ENCODE results near the gene RHOV.

RHOV gene, protein sequence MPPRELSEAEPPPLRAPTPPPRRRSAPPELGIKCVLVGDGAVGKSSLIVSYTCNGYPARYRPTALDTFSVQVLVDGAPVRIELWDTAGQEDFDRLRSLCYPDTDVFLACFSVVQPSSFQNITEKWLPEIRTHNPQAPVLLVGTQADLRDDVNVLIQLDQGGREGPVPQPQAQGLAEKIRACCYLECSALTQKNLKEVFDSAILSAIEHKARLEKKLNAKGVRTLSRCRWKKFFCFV

DNA sequence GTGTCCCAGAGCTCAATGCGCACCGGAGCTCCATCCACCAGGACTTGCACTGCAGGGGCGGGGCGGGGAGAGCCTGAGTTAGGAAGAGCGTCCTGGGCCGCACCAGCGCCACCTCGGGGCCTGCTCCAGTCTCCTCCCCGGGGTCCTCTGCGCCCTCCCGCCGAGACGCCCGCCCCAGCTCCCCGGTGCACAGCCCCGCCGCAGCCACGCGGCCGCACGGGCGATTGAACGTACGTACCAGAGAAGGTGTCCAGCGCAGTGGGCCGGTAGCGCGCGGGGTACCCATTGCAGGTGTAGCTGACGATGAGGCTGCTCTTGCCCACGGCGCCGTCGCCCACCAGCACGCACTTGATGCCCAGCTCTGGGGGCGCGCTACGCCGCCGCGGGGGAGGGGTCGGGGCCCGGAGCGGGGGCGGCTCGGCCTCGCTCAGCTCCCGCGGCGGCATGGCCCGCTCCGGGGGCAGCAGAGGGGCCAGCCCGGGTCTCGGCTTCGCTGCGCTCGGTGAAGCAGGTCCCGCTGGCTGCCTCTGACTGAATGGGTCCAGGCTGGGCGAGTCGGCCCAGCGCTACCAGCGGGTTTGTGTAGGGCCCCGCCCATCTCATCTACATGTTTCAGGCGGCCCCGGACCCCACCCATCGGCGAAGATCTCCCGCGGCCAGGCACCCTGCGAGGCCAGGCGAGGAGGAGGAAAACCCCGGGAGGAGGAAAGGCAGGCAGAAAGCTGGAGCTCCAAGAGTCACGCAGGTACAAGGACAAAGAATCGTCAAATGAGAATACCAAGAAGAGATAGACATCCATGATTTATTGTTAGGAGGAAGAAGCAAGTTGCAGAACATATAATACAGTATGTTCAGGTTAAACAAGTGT is at the start of gene RHOV:
Gene RHOV, minus strand, starts transcription at position 541 of the 868 bp plus-strand sequence. Its CDS starts 95 bp downstream, at position 446.
- DNase-seq: peak; percentile 43

- DNase-seq: no peak
Measured at GRCh38 chr15:40923551-40923950, 49.5 kb upstream of the RHOV start.

- no peak for DNase-seq
Measured at GRCh38 chr15:40922608-40923005, 48.6 kb upstream of the RHOV start.

- no peak for DNase-seq
Measured at GRCh38 chr15:40921949-40922607, 48.0 kb upstream of the RHOV start.

GRCh38 chr15:40918799-40919392 is 44.9 kb upstream of the RHOV start:
- no peak for DNase-seq

DNA sequence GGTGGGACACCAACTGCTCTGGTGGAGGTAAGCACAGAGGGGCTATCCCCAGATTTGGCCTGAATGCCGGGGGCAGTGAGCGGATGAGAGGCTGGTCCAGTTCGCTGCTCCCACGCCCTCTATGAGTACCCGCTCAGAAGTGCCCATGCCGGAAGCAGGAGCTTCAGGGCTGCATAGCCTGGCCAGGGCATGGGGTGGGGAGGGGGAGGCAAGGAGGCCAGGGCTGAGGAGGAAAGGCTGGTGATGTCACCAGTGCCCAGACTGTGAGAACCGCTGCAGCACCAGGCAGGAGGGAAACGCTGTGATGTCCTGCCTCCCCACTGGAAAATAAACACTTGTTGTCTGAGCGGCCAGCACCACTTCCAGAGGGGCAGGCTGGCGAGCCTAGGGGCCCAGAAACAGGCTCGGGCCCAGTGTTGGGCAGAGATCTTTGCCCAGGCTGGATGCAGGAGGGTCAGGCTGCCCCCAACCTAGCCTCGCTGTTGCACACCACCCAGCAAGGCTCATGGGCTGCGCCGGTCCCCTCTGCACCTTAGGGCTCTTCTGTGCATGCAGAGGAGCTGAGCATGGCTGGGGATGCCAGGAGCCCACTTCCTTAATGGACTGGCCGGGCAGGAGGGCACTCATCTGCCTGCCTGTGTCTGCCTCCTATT is 44.2 kb upstream of the RHOV start:
- no peak for DNase-seq

DNA sequence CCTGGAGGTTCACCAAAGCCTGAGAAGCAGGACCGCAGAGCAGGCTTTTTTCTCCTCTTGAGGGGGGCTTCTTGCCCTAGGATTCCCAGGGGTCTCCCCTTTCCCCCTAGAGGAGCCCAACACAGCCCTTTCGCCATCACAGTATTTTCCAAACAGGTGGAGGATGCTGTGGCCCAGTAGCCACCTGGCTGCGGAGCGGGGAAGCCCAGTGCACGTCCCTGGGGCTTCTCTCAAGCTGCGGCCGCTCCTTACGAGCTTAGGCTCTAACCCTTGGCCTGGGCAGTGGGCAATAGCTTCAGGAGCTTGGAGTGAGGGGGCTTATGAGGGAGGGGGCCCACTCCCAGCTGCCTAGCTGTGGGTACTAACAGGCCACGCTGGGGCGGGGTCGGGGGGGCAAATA is 43.6 kb upstream of the RHOV start:
- DNase-seq: no peak

GRCh38 chr15:40915679-40916078 is 41.6 kb upstream of the RHOV start:
- DNase-seq: no peak

DNA sequence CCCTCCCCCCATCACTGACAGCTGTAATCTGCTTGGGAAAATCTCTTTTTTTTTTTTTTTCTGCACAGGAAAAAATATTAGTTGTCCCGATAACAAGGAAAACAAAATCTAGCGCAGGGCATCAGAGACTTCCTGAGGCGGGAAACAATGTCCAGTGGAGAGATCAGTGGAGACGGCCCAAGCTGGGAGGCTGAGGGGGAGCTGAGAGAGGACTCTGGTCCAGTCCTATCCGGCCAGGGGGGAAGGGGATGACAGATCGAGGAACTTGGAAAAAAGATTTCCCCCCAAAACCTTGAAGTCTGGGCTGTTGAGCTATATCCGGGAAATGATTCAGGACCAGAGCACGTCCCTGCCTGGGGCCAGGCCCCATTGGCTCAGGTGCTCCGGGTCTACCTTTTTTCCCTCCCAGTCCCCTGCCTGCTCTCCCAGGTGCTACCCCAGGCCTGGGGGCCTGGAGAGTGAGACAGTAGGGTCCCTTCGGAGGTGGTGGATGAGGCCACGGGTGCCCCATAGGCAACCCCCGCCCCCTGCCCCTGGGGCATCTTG is 41.2 kb upstream of the RHOV start:
- no peak for DNase-seq

DNA sequence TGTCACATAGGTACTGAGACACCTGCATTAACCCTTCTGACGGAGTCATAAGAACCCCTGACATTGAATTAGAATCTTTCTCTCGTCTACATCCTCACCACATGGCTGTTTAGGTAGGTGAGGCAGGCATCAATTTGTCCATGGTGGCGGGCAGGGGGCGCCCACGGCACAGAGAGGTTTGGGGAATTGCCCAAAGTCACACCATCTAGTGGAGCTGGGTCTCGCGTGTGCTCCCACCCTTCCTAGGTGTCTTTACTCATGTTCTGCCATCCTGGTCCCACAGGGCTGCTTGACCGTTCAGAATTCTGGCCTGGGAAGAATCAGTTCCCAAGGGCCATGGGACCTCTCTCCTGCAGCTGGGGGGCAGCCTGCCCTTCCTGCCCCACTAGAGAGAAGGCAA is 40.5 kb upstream of the RHOV start:
- no peak for DNase-seq

- DNase-seq: no peak
Measured at GRCh38 chr15:40914013-40914412, 40.0 kb upstream of the RHOV start.

DNA sequence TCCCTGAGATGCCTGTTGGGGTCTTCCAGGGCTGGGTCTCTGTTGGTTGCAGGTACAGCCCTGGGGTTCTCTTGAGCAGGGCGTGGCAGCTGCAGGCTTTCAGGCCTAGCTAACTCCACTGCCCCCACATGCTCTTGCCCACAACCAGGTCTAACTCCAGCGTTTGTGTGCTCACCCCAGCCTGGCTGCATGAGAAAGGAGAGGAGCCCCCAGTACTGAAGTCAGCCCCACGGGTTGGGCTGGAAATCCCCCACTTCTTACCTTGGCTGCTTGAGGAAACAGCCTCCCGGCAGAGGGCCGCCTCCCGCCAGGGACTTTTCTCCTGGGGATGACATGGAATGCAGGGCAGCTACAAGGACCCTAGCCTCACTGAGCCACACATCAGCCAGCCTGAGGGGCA is 38.4 kb upstream of the RHOV start:
- no peak for DNase-seq

GRCh38 chr15:40911693-40912092 is 37.7 kb upstream of the RHOV start:
- DNase-seq: no peak

GRCh38 chr15:40911141-40911540 is 37.1 kb upstream of the RHOV start:
- DNase-seq: no peak

GRCh38 chr15:40909662-40910630 is 35.9 kb upstream of the RHOV start:
- no peak for DNase-seq

GRCh38 chr15:40908095-40908494 is 34.1 kb upstream of the RHOV start:
- DNase-seq: no peak

GRCh38 chr15:40906991-40907802 is 33.2 kb upstream of the RHOV start:
- DNase-seq: peak; percentile 48

DNA sequence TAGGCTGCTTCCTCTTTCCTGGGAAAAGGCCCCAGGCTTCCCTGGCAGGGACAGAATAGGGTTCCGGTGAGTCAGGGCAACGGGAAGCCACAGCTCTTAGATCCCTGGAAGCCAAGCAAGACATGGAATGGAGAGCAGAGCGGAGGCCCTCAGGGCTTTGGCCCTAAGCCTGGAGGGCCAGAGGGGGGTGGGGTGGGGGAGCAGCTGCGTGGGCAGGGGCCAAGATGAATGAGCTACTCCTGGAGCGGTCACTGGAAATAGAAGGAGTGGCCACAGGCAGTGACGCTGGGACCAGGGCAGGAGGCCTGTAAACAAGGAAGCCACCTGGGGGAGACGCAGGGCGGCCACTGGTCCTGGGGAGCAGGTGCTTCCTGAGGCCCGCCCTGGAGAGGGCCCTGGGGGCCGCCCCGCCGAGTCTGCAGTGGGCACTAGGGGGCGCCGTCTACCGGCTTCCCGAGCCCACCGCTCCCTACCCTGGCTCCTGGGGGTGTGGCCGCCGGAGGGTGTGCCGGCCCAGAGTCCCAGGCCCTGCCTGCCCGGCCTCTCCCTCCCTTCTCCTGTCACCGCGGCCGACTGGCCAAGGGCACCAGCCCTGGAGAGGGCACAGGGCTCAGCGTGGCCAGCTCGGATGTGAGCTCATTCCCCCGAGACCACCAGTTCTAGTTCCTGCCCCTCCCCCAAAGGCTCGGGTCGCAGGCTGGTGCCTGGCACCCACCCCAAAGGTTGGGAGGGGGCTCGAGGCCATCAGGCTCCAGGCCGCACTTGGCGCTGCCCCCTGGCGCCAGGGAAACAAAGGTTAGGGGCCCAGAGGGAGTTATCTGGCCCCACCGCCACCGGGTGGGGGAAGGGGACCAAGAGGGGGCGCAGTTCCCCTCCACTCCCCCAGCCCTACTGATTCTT is 32.3 kb upstream of the RHOV start:
- peak; percentile 70 for DNase-seq

- DNase-seq: no peak
Measured at GRCh38 chr15:40904552-40905201, 30.6 kb upstream of the RHOV start.
